ENCODE data around the gene TMEM53. TPM values are rescaled to one million over a fixed set of nuclear protein-coding genes. Genes with fewer than 3 reads are reported as not detected.

Gene TMEM53
- total and polyA plus RNA-seq, 2 of the 8 experiments (the other 6 are each of a cell fraction or from before 2014, with no cell fraction given): 6.7 to 27.9 TPM

DNA sequence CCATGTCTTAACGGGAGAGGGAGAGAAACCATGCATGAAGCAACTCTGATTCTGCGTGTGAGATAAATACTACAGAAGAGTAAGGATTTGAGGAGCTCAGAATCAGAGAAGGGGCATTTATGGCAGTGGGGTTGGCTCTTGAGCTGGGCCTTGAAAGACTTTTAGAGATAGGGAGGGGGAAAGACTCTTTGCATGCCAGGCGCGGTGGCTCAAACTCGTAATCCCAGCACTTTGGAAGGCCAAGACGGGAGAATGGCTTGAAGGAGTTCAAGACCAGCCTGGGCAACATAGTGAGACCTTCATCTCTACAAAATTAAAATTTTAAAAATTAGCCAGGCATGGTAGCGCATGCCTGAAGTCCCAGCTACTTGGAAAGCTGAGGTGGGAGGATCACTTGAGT, 905 bp upstream of the TMEM53 start:
- no peak for DNase-seq (ENCODE audit: low read depth in 1 of 2, low spot score in 2 of 2)
- Histone ChIP-seq H3K4me2 (ENCODE audit: insufficient read depth in 1 of 2, low read depth in 2 of 2, low read length in 2 of 2) (peak overlapping the region; percentile 93 to 97), H4K8ac (ENCODE audit: extremely low read depth, insufficient read depth, low read length) (no peak overlapping the region), H2BK20ac (ENCODE audit: low read length) (no peak overlapping the region), H2BK12ac (ENCODE audit: low read depth, low read length) (no peak overlapping the region), H3K27ac (ENCODE audit: low read depth, low read length) (no peak overlapping the region), H3K9ac (replicated peaks in 1 of 4; ENCODE audit: extremely low read depth in 1 of 4, low read depth in 3 of 4, low read length in 3 of 4) (0 out of 7 replicates have a peak overlapping the region, but pooled peaks of 1 of the 4 experiments have one; percentile 64), H4K20me1 (replicated peaks in 1 of 2; ENCODE audit: control insufficient read depth in 1 of 2, insufficient read depth in 2 of 2, low read length in 2 of 2) (no peaks in the 10 kb centered on the region), H3K18ac (ENCODE audit: extremely low read depth, low read length) (no peak overlapping the region), H3K79me2 (ENCODE audit: control insufficient read depth in 1 of 2, insufficient read depth in 2 of 2, low read length in 2 of 2) (no peaks in the 10 kb centered on the region), H4K91ac (replicated peaks; ENCODE audit: insufficient read length, low read length) (no peak overlapping the region), H4K5ac (ENCODE audit: insufficient read length, low read depth, low read length) (no peak overlapping the region), H3K4me3 (ENCODE audit: extremely low read depth in 1 of 4, insufficient read depth in 2 of 4, low read depth in 3 of 4, low read length in 4 of 4) (peak overlapping the region; percentile 48 to 93 (median 75); a peak in 7 of 8 replicates), H3K56ac (replicated peaks; ENCODE audit: insufficient read length, low read depth, low read length) (no peak overlapping the region), H3K36me3 (ENCODE audit: control insufficient read depth in 2 of 4, insufficient read depth in 4 of 4, low read length in 3 of 4) (no peaks in the 10 kb centered on the region; a peak in 2 of 8 replicates), H3K23ac (ENCODE audit: insufficient read length) (no peak overlapping the region), H3K23me2 (ENCODE audit: low read depth, low read length) (peaks cover 11% of the 10 kb centered on the region), H3K14ac (ENCODE audit: insufficient read length) (no peak overlapping the region), H3K4me1 (replicated peaks in 1 of 4; ENCODE audit: control insufficient read depth in 3 of 4, insufficient read depth in 4 of 4, low read length in 3 of 4) (peaks cover 4 to 11% (median 6%) of the 10 kb centered on the region in 4 experiments; a peak in 6 of 7 replicates), H2AFZ (ENCODE audit: low read length) (no peak overlapping the region), H3K4ac (replicated peaks; ENCODE audit: insufficient read length, low read depth, low read length) (no peak overlapping the region), H3K9me3 (ENCODE audit: insufficient read depth in 2 of 2, low read depth in 1 of 2, low read length in 1 of 2) (no peaks in the 10 kb centered on the region), H3K27me3 (replicated peaks in 1 of 4; ENCODE audit: control insufficient read depth in 3 of 4, extremely low read depth in 1 of 4, insufficient read depth in 3 of 4, low read length in 3 of 4) (no peaks in the 10 kb centered on the region; a peak in 1 of 7 replicates), H2AK5ac (ENCODE audit: low read depth, low read length) (no peak overlapping the region), H2BK15ac (ENCODE audit: low read length) (no peak overlapping the region), H2BK5ac (ENCODE audit: low read depth, low read length) (no peak overlapping the region), H3K79me1 (ENCODE audit: low read depth, low read length) (no peaks in the 10 kb centered on the region), H2BK120ac (replicated peaks; ENCODE audit: low read depth, low read length) (no peak overlapping the region)
- FAIRE-seq: no peak
- POLR2A ChIA-PET (ENCODE audit: partially characterized antibody): interaction anchor here (1.1 to 2.8 kb wide), 5 partner anchors 29 to 100 kb away, joined by 3 to 23 read pairs (median 4); partner anchors contain the start of gene RPS8
- CTCF ChIA-PET (ENCODE audit: partially characterized antibody): interaction anchor here (0.7 to 3.5 kb wide), 6 partner anchors 9 to 455 kb away, joined by 3 to 20 read pairs (median 4); no protein-coding TSS in a partner anchor
- 90% methylated on average over 7 of the region's 7 CpGs; no CpG with 5 or more reads in 1 of the 2 experiments for WGBS, 2 experiments (ENCODE audit: extremely low coverage in 1 of 2, insufficient coverage in 1 of 2, insufficient read length in 1 of 2, insufficient replicate concordance in 2 of 2, low coverage in 1 of 2, low lambda C conversion rate in 2 of 2, missing lambda C conversion rate in 1 of 2)
- TF ChIP-seq KDM4A (IDR thresholded peaks at IDR 0.05; ENCODE audit: low read depth, low read length, severe bottlenecking) (no peak), RXRA (IDR thresholded peaks at IDR 0.05; ENCODE audit: insufficient read depth, low read depth, low read length) (no peak), BCL11A (IDR thresholded peaks at IDR 0.05; ENCODE audit: low read depth in 2 of 2, low read length in 2 of 2) (no peak), SAP30 (IDR thresholded peaks at IDR 0.05; ENCODE audit: insufficient read depth, insufficient replicate concordance, low read length) (no peak), SIX5 (IDR thresholded peaks at IDR 0.05; ENCODE audit: low read depth, low read length) (no peak), ATF2 (IDR thresholded peaks at IDR 0.05; ENCODE audit: low read length) (no peak), JUND (IDR thresholded peaks at IDR 0.05; ENCODE audit: low read length) (no peak), BACH1 (IDR thresholded peaks at IDR 0.05; ENCODE audit: low read length) (no peak)
- TF ChIP-seq, protein P1, sequence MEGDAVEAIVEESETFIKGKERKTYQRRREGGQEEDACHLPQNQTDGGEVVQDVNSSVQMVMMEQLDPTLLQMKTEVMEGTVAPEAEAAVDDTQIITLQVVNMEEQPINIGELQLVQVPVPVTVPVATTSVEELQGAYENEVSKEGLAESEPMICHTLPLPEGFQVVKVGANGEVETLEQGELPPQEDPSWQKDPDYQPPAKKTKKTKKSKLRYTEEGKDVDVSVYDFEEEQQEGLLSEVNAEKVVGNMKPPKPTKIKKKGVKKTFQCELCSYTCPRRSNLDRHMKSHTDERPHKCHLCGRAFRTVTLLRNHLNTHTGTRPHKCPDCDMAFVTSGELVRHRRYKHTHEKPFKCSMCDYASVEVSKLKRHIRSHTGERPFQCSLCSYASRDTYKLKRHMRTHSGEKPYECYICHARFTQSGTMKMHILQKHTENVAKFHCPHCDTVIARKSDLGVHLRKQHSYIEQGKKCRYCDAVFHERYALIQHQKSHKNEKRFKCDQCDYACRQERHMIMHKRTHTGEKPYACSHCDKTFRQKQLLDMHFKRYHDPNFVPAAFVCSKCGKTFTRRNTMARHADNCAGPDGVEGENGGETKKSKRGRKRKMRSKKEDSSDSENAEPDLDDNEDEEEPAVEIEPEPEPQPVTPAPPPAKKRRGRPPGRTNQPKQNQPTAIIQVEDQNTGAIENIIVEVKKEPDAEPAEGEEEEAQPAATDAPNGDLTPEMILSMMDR (IDR thresholded peaks at IDR 0.05; ENCODE audit: control extremely low read depth in 1 of 3, insufficient read depth in 1 of 3, low read depth in 1 of 3, low read length in 3 of 3): no peak

All from H1 (cell line).